CD14-positive monocyte (primary cell): ENCODE measurements around the gene CHIA. TPM values are rescaled to one million over a fixed set of nuclear protein-coding genes. Genes with fewer than 3 reads are reported as not detected.
A peak's percentile ranks its signal among the peaks of the same experiment; 100 is the strongest.

Source experiments
- DNase-seq, 3 donors: peaks; one replicate each; pipeline ENCODE4 v3.0.0-alpha.2; 2011 to 2022
- H2AFZ ChIP-seq: 2 replicates; pipeline ENCODE4 v1.6.0; 2012; ENCODE audit warnings: mild to moderate bottlenecking, low read depth, low read length, inconsistent platforms; ENCODE audit not compliant: insufficient read depth, poor library complexity, severe bottlenecking
- H3K27ac ChIP-seq, 2 donors: 1 replicate in 1 of 2; 2 replicates in 1 of 2; pipeline ENCODE4 v1.5.1; 2012 to 2013; ENCODE audit warnings: low read length in 2 of 2, control low read depth in 1 of 2, inconsistent platforms in 1 of 2, low read depth in 1 of 2, mild to moderate bottlenecking in 1 of 2
- H3K27me3 ChIP-seq, 2 donors: one replicate each; pipeline versions ENCODE4 v1.6.0 to v1.6.1; 2011 to 2013; ENCODE audit warnings: low read length in 2 of 2; ENCODE audit not compliant: control insufficient read depth in 2 of 2, insufficient read depth in 2 of 2
- H3K36me3 ChIP-seq, 2 donors: replicated peaks in 1 of 2; 1 replicate in 1 of 2; 2 replicates in 1 of 2; pipeline versions ENCODE4 v1.5.1 to v1.6.1; 2012 to 2013; ENCODE audit warnings: low read length in 2 of 2, control low read depth in 1 of 2, inconsistent platforms in 1 of 2, mild to moderate bottlenecking in 1 of 2; ENCODE audit not compliant: insufficient read depth in 2 of 2, control insufficient read depth in 1 of 2
- H3K4me1 ChIP-seq, 2 donors: 1 replicate in 1 of 2; 2 replicates in 1 of 2; pipeline versions ENCODE4 v1.5.1 to v1.6.1; 2012 to 2013; ENCODE audit warnings: low read length in 2 of 2, control low read depth in 1 of 2, inconsistent platforms in 1 of 2, mild to moderate bottlenecking in 1 of 2, moderate library complexity in 1 of 2; ENCODE audit not compliant: insufficient read depth in 2 of 2, control insufficient read depth in 1 of 2
- H3K4me2 ChIP-seq: replicated peaks from 2 replicates; pipeline ENCODE3; 2012; ENCODE audit warnings: low read length, moderate library complexity, mild to moderate bottlenecking; ENCODE audit not compliant: poor library complexity, severe bottlenecking; ENCODE audit errors: extremely low read depth
- H3K4me3 ChIP-seq, 3 experiments: fragments of 200-600 bp in 1 of 3; sonication (generic) in 1 of 3; replicated peaks in 1 of 3; 1 replicate in 2 of 3; 2 replicates in 1 of 3; pipeline ENCODE4 v1.5.1; 2011 to 2013; ENCODE audit warnings: low read length in 3 of 3, mild to moderate bottlenecking in 3 of 3, control low read depth in 2 of 3, low read depth in 2 of 3, inconsistent platforms in 1 of 3, moderate library complexity in 1 of 3
- H3K79me2 ChIP-seq: 2 replicates; pipeline ENCODE4 v1.6.0; 2012; ENCODE audit warnings: mild to moderate bottlenecking, control low read depth, inconsistent platforms, low read length, moderate library complexity; ENCODE audit not compliant: insufficient read depth
- H3K9ac ChIP-seq: 2 replicates; pipeline ENCODE4 v1.6.0; 2017; ENCODE audit warnings: low read length, mild to moderate bottlenecking; ENCODE audit not compliant: insufficient read depth, poor library complexity, severe bottlenecking
- H3K9me3 ChIP-seq, 2 donors: replicated peaks in 1 of 2; 1 replicate in 1 of 2; 2 replicates in 1 of 2; pipeline versions ENCODE4 v1.5.1 to v1.6.1; 2012 to 2013; ENCODE audit warnings: low read length in 2 of 2, control low read depth in 1 of 2; ENCODE audit not compliant: control insufficient read depth in 1 of 2, insufficient read depth in 1 of 2
- H4K20me1 ChIP-seq: 2 replicates; pipeline ENCODE4 v1.6.0; 2012; ENCODE audit warnings: mild to moderate bottlenecking, low read length, control low read depth, moderate library complexity; ENCODE audit not compliant: insufficient read depth
- H3K27ac Mint-ChIP-seq, 7 donors: one replicate each; pipeline ENCODE4 v1.8.0; 2020; ENCODE audit warnings: mild to moderate bottlenecking in 7 of 7, mixed read lengths in 7 of 7, moderate library complexity in 6 of 7, inconsistent platforms in 2 of 7
- H3K27me3 Mint-ChIP-seq, 3 donors: one replicate each; pipeline ENCODE4 v1.8.0; 2021 to 2022; ENCODE audit warnings: low read depth in 3 of 3, mild to moderate bottlenecking in 3 of 3, mixed read lengths in 3 of 3, moderate library complexity in 3 of 3, inconsistent platforms in 1 of 3
- H3K36me3 Mint-ChIP-seq, 2 donors: one replicate each; pipeline ENCODE4 v1.8.0; 2020; ENCODE audit warnings: mixed read lengths in 2 of 2, inconsistent platforms in 1 of 2, mild to moderate bottlenecking in 1 of 2
- H3K4me1 Mint-ChIP-seq: one replicate; pipeline ENCODE4 v1.8.0; 2020; ENCODE audit warnings: mild to moderate bottlenecking, mixed read lengths
- H3K4me3 Mint-ChIP-seq, 2 donors: one replicate each; pipeline ENCODE4 v1.8.0; 2020; ENCODE audit warnings: mild to moderate bottlenecking in 2 of 2, mixed read lengths in 2 of 2, moderate library complexity in 1 of 2
- H3K9me3 Mint-ChIP-seq, 7 donors: one replicate each; pipeline ENCODE4 v1.8.0; 2020 to 2022; ENCODE audit warnings: mixed read lengths in 7 of 7, mild to moderate bottlenecking in 6 of 7, moderate library complexity in 6 of 7, inconsistent platforms in 2 of 7
- WGBS: methylation state at CpG from one replicate; pipeline ENCODE4 v1.1.5; 2013; ENCODE audit warnings: missing lambda C conversion rate; ENCODE audit not compliant: insufficient coverage; 5-methylcytosine and 5-hydroxymethylcytosine counted together
- intact Hi-C, 2 donors: fragments of 100-400 bp; cut with micrococcal nuclease; formaldehyde crosslinking; loops; one replicate each; pipeline versions ENCODE4 v1.15.0 to v1.15.1; 2023
- polyA plus RNA-seq, 3 donors: library from polyadenylated mRNA; depleted of rRNA in 1 of 3; unstranded in 2 of 3; stranded (reverse) in 1 of 3; fragments of 300-500 nt in 2 of 3; fragments of >200 nt in 1 of 3; fragmentation: Illumina TruSeq in 2 of 3; gene quantifications; 1 replicate in 2 of 3; 2 replicates in 1 of 3; pipeline ENCODE4 v1.2.3, GENCODE V29; 2012 to 2021
- TF ChIP-seq, protein P1 (sequence below): fragments of 200-600 bp; IDR thresholded peaks from one replicate; pipeline ENCODE4 v1.8.0; 2022; ENCODE audit warnings: antibody characterized with exemption, mild to moderate bottlenecking

CHIA gene
- polyA plus RNA-seq, 3 donors: not detected

DNA sequence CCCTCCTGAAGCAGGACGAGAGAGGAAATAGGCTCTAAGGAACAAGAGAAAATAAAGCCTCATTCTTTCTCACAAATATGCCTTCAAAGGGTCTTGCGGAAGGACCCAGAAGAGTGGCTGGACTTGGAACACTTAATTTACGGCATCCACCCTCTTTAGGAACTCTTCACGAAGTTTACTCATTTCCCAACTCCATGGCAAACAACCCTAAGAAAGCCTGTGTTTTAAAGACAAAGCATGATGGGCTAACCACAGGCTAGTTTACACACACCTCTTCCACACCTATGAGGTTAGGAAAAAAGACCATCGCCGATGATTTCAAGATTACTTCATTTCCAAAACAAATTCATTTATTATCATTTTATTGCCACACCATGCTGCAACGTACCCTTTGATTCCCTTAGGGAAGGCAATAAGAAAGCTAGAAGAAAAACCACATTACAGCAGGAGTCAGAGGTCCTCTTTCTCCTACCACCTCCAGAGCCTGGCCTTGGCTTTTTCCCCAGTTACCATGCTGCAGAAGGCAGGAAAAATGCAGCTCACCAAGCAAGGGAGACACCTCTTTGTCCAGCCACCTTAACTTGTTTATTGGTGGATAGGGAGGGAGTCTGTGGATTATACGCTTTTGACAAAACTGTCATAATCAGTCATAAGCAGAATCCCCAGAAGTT is 33.5 kb upstream of the CHIA start:
- Mint-ChIP-seq H3K4me3 (no peak overlapping the region), H3K4me1 (no peaks in the 10 kb centered on the region), H3K27ac (no peak overlapping the region), H3K36me3 (no peaks in the 10 kb centered on the region), H3K9me3 (peaks cover 0 to 3% (median 0%) of the 10 kb centered on the region in 7 donors), H3K27me3 (peaks cover 11 to 33% (median 11%) of the 10 kb centered on the region in 3 donors)
- H3K79me2 ChIP-seq: no peaks in the 10 kb centered on the region
- no peaks in the 10 kb centered on the region for H3K4me1 ChIP-seq
- no peaks in the 10 kb centered on the region for H4K20me1 ChIP-seq
- TF ChIP-seq, protein P1, sequence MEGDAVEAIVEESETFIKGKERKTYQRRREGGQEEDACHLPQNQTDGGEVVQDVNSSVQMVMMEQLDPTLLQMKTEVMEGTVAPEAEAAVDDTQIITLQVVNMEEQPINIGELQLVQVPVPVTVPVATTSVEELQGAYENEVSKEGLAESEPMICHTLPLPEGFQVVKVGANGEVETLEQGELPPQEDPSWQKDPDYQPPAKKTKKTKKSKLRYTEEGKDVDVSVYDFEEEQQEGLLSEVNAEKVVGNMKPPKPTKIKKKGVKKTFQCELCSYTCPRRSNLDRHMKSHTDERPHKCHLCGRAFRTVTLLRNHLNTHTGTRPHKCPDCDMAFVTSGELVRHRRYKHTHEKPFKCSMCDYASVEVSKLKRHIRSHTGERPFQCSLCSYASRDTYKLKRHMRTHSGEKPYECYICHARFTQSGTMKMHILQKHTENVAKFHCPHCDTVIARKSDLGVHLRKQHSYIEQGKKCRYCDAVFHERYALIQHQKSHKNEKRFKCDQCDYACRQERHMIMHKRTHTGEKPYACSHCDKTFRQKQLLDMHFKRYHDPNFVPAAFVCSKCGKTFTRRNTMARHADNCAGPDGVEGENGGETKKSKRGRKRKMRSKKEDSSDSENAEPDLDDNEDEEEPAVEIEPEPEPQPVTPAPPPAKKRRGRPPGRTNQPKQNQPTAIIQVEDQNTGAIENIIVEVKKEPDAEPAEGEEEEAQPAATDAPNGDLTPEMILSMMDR: no peak
- no peak overlapping the region for H3K27ac ChIP-seq
- no peaks in the 10 kb centered on the region for H3K36me3 ChIP-seq
- intact Hi-C loops: no loop called here
- 74% methylated on average over 2 of the region's 8 CpGs for whole genome bisulfite sequencing
- no peak for DNase-seq
- H3K27me3 ChIP-seq: peaks cover 6% of the 10 kb centered on the region in 2 donors
- H3K9ac ChIP-seq: no peak overlapping the region
- H3K4me2 ChIP-seq: no peak overlapping the region
- no peak overlapping the region for H3K4me3 ChIP-seq
- H2AFZ ChIP-seq: no peak overlapping the region
- no peaks in the 10 kb centered on the region for H3K9me3 ChIP-seq

DNA sequence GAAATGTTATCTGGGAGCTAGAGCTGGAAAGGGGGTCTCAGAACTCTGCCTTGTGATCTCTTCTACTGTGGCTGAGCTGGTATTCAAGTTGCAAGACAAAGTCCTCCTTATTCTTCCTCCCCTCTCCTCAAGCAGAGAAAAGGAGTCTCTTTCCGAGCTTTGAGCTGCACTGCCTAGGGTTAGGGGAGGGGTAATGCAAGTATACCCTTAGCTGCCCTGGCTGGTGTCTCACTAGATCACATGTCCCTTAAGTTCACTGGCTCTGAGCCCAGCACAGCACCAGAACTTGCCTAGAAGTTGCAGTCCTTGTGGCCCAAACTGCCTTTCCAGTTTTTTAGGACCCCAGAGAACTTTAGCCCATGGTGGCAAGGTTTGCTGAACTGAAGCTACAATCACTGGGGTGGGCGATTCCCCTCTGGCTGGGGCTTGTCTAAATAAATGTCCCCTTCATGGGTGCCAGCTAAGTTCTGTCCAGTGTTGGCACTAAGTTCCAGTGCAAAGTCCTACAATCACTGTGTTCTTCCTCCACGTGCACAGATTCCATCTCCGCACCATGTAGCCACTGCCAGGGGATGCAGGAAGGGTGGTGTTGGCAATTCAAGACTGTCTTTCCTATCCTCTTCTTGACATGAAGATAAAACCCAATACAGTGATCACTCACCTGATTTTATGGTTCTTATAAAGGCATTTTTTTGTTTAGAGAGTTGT is 22.7 kb upstream of the CHIA start:
- Histone ChIP-seq H3K4me2 (no peak overlapping the region), H2AFZ (no peak overlapping the region), H3K4me1 (no peaks in the 10 kb centered on the region), H3K27me3 (peaks cover 49 to 73% of the 10 kb centered on the region in 2 donors), H3K4me3 (no peak overlapping the region), H3K79me2 (no peaks in the 10 kb centered on the region), H4K20me1 (no peaks in the 10 kb centered on the region), H3K9ac (no peak overlapping the region), H3K27ac (no peak overlapping the region), H3K36me3 (no peaks in the 10 kb centered on the region), H3K9me3 (peaks cover 5 to 27% of the 10 kb centered on the region in 2 donors)
- no peak for DNase-seq
- TF ChIP-seq, protein P1: no peak
- Mint-ChIP-seq H3K4me1 (peaks cover 5% of the 10 kb centered on the region), H3K27me3 (peaks cover 55 to 89% (median 69%) of the 10 kb centered on the region in 3 donors), H3K36me3 (peaks cover 3 to 4% of the 10 kb centered on the region in 2 donors), H3K27ac (no peak overlapping the region), H3K4me3 (peak overlapping the region in 1 of 2 donors; percentile 32), H3K9me3 (peaks cover 2 to 43% (median 24%) of the 10 kb centered on the region in 7 donors)
- whole genome bisulfite sequencing: 100% methylated on average over 1 of the region's 4 CpGs
- intact Hi-C loops: no loop called here
